SK-N-SH treated with all-trans-retinoic acid at 6 μM for 48 hours (cell line): ENCODE data around the gene EXOC4.

ENCODE experiments used
- ATAC-seq: fragments of 200-7000 bp; cut with Tn5 transposase; 3 replicates; pipeline ENCODE4 v1.9.1; 2020; ENCODE audit warnings: mild to moderate bottlenecking, moderate library complexity
- BACH2 ChIP-seq: fragments of 250-450 bp; sonication (Bioruptor Pico); IDR thresholded peaks from 2 replicates; pipeline ENCODE4 v1.9.0; 2021; ENCODE audit warnings: mild to moderate bottlenecking, borderline replicate concordance
- CREB5 ChIP-seq: fragments of 250-450 bp; sonication (Bioruptor Pico); IDR thresholded peaks from 2 replicates; pipeline ENCODE4 v1.5.1; 2020; ENCODE audit warnings: low read depth, mild to moderate bottlenecking, moderate library complexity
- CSDC2 ChIP-seq: fragments of 250-450 bp; sonication (Bioruptor Pico); IDR thresholded peaks from 2 replicates; pipeline ENCODE4 v1.5.0; 2020; ENCODE audit warnings: mild to moderate bottlenecking, moderate library complexity
- CSRNP3 ChIP-seq: fragments of 250-450 bp; sonication (Bioruptor Pico); IDR thresholded peaks from 2 replicates; pipeline ENCODE4 v1.5.1; 2021; ENCODE audit warnings: mild to moderate bottlenecking, moderate library complexity
- ESRRG ChIP-seq: fragments of 250-450 bp; sonication (Bioruptor Pico); IDR thresholded peaks from 2 replicates; pipeline ENCODE4 v1.6.1; 2021; ENCODE audit warnings: mild to moderate bottlenecking
- ISL1 ChIP-seq: fragments of 250-450 bp; sonication (Bioruptor Pico); IDR thresholded peaks from 2 replicates; pipeline ENCODE4 v2.1.2; 2022; ENCODE audit warnings: mild to moderate bottlenecking, moderate library complexity
- OSR1 ChIP-seq: fragments of 250-450 bp; sonication (Bioruptor Pico); IDR thresholded peaks from 2 replicates; pipeline ENCODE4 v1.8.0; 2022; ENCODE audit warnings: moderate library complexity, mild to moderate bottlenecking, inconsistent platforms
- PATZ1 ChIP-seq: fragments of 250-450 bp; sonication (Bioruptor Pico); IDR thresholded peaks from 2 replicates; pipeline ENCODE4 v1.8.0; 2020; ENCODE audit warnings: mild to moderate bottlenecking, moderate library complexity, borderline replicate concordance
- PPARA ChIP-seq: fragments of 250-450 bp; sonication (Bioruptor Pico); IDR thresholded peaks from 2 replicates; pipeline ENCODE4 v1.5.0; 2020; ENCODE audit warnings: mild to moderate bottlenecking, borderline replicate concordance
- RARB ChIP-seq: fragments of 250-450 bp; sonication (Bioruptor Pico); IDR thresholded peaks from 2 replicates; pipeline ENCODE4 v1.8.0; 2021; ENCODE audit warnings: mild to moderate bottlenecking, moderate library complexity
- TCF4 ChIP-seq: fragments of 250-450 bp; sonication (Bioruptor Pico); IDR thresholded peaks from 2 replicates; pipeline ENCODE4 v1.8.0; 2021; ENCODE audit warnings: mild to moderate bottlenecking, moderate library complexity, borderline replicate concordance
- TSHZ2 ChIP-seq: fragments of 250-450 bp; sonication (Bioruptor Pico); IDR thresholded peaks from 2 replicates; pipeline ENCODE4 v1.5.0; 2020; ENCODE audit warnings: mild to moderate bottlenecking, moderate library complexity
- ZC3H10 ChIP-seq: fragments of 250-450 bp; sonication (Bioruptor Pico); IDR thresholded peaks from 2 replicates; pipeline ENCODE4 v1.5.1; 2021; ENCODE audit warnings: mild to moderate bottlenecking, moderate library complexity
- ZFP3 ChIP-seq: fragments of 250-450 bp; sonication (Bioruptor Pico); IDR thresholded peaks from 2 replicates; pipeline ENCODE4 v1.5.0; 2020; ENCODE audit warnings: mild to moderate bottlenecking, moderate library complexity
- ZFP30 ChIP-seq: fragments of 450-650 bp; formaldehyde crosslinking; IDR thresholded peaks from 2 replicates; pipeline ENCODE4 v1.5.0; 2022; ENCODE audit warnings: mild to moderate bottlenecking, moderate library complexity
- ZNF70 ChIP-seq: fragments of 450-650 bp; formaldehyde crosslinking; IDR thresholded peaks from 2 replicates; pipeline ENCODE4 v1.5.0; 2020; ENCODE audit warnings: mild to moderate bottlenecking, moderate library complexity

EXOC4 gene

GRCh38 chr7:134031835-134032617 lies 779.1 kb downstream of the EXOC4 start:
- ATAC-seq: no peak; the same call in 2 of the 3 replicates
- no peak for TF ChIP-seq ZNF70 (CRISPR knock-in tag)
- no peak for TF ChIP-seq ESRRG (CRISPR knock-in tag)

- TF ChIP-seq ESRRG (CRISPR knock-in tag) (no peak), ISL1 (CRISPR knock-in tag) (no peak), OSR1 (CRISPR knock-in tag) (no peak), BACH2 (CRISPR knock-in tag) (no peak), RARB (CRISPR knock-in tag) (no peak), CSDC2 (CRISPR knock-in tag) (no peak)
- ATAC-seq: no peak
Measured at GRCh38 chr7:134034652-134035051, 781.8 kb downstream of the EXOC4 start.

- no peak for ATAC-seq
- TF ChIP-seq ZNF70 (CRISPR knock-in tag) (no peak), ZC3H10 (no peak), CREB5 (CRISPR knock-in tag) (no peak), RARB (CRISPR knock-in tag) (no peak)
Measured at GRCh38 chr7:134037991-134038390, 785.1 kb downstream of the EXOC4 start.

- no peak for ATAC-seq
- TF ChIP-seq ZFP3 (CRISPR knock-in tag) (no peak), PPARA (no peak)
- TF ChIP-seq, all 23 proteins: peak for 0
Measured at GRCh38 chr7:134040988-134041387, 788.1 kb downstream of the EXOC4 start.

GRCh38 chr7:134041477-134041876 lies 788.6 kb downstream of the EXOC4 start:
- TF ChIP-seq ZFP30 (CRISPR knock-in tag) (no peak), TSHZ2 (no peak), PATZ1 (CRISPR knock-in tag) (no peak), TCF4 (CRISPR knock-in tag) (peak; percentile 72), CSRNP3 (CRISPR knock-in tag) (no peak)
- ATAC-seq: no peak

GRCh38 chr7:134042307-134042706 lies 789.4 kb downstream of the EXOC4 start:
- peak; percentile 55; the same call in 1 of the 3 replicates for ATAC-seq

More at GRCh38 chr7:134042307-134042706, 789.4 kb downstream of the EXOC4 start:
- TF ChIP-seq TCF4 (CRISPR knock-in tag): peak; percentile 45
- no peak for TF ChIP-seq ZFP30 (CRISPR knock-in tag)
- TF ChIP-seq ISL1 (CRISPR knock-in tag): peak; percentile 60
